Measurements from ENCODE around the gene ZFP92. TPM values are rescaled to one million over a fixed set of nuclear protein-coding genes. Genes with fewer than 3 reads are reported as not detected.

The ZFP92 gene, protein sequence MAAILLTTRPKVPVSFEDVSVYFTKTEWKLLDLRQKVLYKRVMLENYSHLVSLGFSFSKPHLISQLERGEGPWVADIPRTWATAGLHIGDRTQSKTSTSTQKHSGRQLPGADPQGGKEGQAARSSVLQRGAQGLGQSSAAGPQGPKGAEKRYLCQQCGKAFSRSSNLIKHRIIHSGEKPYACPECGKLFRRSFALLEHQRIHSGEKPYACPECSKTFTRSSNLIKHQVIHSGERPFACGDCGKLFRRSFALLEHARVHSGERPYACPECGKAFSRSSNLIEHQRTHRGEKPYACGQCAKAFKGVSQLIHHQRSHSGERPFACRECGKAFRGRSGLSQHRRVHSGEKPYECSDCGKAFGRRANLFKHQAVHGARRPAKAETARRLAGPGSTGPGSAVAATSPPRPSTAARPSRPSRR
- under 1 TPM; 0.75 to 0.98 (median 0.80) TPM for polyA plus RNA-seq (ENCODE audit: insufficient read length in 3 of 3)

DNA sequence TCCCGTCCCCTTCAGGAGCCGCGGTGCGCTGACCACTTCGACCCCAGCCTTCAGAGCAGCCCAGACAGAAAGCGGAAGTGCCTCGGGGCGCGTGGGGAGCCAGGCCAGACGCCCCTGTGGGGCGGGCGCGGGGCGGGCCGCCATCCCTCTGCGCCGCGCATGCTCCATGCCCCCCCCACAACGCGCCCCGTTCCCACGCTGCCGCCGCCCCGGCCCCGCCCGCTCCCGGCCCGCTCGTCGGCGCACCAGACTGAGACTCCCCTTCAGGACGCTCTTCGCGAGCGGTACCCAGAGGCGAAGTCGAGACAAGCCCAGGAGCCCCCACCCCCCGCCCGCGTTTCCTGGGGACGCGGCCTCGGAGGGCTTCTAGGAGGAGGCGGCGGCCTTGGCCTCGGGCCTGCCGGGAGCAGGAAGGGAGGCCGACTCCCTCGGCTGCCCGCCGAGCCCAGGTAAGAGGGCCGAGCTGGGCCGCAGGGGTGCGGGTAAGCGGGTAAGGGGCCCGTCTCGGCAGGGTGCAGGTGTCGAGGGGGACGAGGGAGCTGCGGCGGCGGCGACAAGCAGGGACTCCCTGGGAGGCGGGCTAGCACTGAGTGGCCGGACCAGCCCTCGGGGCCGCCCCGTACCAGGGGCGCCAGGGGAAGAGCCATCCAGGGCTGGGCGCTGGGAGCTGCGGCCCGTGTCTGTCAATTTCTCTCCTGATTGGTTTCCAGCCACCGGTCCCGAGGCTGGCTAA lies at the start of gene ZFP92:
ZFP92 (plus strand) TSS at position 218 of the 733 bp plus-strand sequence. CDS start 6,851 bp downstream, outside the sequence.
- no peak for DNase-seq (ENCODE audit: low read depth in 3 of 3, low spot score in 2 of 3)

DNA sequence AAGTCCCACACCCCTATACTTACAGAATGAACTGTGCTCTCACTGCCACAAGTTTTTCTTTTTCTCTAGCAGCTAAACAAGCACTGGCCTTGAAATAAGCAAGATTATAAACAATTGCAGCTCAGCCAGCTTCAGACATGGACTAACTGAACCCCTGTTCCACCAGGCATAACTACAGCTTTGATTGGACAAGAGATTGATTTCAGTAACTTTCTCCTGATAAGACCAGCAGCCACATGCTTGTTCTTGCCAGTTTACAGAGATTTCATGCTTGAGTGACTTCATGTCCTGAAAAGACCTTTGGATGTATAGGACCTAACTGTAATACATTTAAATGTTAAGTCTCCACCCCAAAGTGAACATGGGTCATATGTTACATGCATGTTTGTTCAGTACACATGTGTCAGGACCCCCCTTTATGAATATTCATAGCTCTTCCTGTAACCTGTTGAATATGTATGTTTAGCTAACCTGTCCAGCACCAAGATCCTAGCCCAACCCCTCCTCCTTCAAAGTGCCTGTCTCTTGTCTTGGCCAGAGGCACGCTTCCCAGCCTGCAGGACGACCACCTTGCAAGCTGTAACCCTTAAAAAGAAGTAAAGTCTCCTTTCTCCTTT lies 49.4 kb upstream of the ZFP92 start:
- DNase-seq (ENCODE audit: low read depth in 3 of 3, low spot score in 2 of 3), result no peak

DNA sequence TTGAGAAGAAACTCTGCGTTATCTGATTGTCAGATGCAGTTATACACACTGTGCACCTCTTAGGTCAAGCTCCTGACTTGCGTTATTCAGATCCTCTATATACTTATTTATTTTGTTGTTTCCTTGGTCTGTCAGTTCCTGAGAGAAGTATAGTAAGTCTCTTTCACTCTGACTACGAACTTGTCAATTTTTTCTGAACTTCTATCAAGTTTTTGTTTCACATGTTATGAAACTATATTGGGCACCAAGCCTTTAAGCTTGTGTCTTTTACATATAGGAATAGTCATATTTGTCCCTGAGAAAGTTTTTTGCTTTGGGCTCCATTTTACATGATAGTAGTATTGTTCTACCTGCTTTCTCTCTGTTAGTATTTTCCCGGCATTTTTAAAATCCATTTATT lies 45.6 kb upstream of the ZFP92 start:
- DNase-seq (ENCODE audit: low read depth in 3 of 3, low spot score in 2 of 3), result no peak

DNA sequence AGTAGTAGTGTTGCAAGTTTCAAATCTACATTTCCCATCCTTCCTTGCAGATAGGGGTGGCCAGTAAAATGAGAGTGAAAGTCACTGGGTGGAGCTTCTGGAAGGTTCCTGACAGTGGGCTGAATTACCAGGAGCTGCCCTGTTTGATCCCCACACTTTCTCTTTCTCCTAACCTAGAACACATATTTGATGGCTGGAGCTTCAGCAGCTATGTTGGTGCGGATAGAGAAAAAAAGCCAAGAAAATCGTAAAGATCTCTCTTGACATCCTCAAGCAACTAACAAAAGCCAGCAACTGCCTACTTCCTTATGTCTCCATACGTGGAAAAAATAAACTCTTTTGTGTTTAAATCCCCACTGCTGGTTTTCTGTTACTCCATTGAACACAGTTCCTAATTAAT lies 45.2 kb upstream of the ZFP92 start:
- DNase-seq (ENCODE audit: low read depth in 3 of 3, low spot score in 2 of 3), result no peak

DNA sequence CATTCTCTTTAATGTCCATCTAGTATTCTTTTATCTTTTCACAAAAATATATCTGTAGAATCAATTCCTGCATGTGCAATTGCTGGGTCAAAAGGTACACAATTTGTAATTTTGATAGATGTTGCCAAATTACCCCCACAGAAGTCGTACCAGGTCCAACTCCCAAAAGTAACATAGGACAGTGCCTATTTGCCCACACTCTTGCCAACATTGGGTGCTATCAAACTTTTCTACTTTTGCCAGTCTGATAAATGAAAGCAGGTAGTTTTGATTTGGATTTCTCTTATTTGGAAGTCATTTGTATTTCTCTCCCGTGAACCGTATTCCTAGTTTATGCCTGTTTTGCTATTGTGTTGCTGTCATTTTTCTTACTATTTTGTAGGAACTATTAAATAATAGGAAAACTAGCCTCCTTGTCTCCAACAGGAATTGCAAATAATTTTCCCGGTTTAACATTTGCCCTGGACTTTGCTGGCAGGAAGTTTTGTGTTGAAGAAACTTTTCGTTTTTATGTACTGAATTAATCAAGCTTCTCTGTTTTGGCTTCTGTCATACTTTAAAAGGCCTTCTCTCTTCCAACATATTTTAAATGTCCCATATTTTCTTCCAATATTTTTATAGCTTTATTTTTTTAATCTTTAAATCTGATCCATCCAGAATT lies 44.3 kb upstream of the ZFP92 start:
- no peak for DNase-seq (ENCODE audit: low read depth in 3 of 3, low spot score in 2 of 3)

DNA sequence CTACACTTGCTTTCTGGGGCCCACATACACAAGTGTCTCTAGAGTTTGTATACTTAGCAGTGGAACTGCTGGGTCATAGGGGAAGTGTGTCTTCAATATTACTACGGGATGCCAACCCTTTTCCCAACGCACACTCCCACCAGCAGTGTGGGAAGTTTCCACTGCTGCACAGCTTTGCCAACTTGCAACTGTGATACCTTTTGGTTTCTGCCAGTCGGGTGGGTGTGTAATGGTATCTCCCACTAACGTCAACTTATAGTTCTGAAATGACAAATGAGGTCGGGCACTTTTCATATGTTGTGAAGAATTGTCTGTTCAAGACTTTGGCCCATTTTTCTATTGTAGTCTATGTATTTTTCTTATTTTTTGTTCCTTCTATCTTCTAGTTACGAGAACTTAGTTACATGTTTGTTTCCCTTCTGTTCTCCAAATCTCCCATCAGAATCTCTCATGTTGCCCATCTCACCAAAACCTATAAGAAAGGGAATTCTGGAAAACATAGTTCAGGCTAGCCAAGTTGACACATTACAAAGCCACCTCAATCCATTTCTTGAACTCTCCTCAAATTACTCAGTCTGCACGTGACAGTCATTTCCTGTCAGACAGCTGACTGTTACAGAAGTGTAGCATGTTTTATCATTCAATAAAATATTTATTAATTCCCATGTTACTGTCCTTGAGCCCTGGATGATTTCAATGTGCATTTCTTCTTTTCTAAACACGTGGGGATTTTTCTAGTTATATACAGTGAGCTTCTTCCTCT lies 40.8 kb upstream of the ZFP92 start:
- no peak for DNase-seq (ENCODE audit: low read depth in 3 of 3, low spot score in 2 of 3)

DNA sequence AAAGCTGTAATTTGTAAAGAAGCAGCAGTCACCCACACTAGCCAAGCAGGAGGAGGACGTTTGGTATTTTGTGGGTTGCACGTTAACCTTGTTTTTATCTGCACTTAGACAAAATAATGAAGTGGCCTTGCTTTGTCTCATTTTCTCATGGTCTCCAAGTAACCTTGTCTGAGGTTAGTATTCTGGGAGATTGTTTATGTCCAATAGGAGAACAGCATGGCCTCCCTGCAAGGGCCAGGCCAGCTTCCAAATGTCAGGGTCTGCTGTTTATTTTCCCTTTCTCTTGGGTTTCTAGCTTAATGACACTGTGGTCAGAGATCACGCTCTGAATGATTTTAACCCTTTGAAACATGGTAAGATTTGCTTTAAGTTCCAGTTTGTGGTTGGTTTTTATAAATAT lies 40.0 kb upstream of the ZFP92 start:
- DNase-seq (ENCODE audit: low read depth in 3 of 3, low spot score in 2 of 3), result no peak

DNA sequence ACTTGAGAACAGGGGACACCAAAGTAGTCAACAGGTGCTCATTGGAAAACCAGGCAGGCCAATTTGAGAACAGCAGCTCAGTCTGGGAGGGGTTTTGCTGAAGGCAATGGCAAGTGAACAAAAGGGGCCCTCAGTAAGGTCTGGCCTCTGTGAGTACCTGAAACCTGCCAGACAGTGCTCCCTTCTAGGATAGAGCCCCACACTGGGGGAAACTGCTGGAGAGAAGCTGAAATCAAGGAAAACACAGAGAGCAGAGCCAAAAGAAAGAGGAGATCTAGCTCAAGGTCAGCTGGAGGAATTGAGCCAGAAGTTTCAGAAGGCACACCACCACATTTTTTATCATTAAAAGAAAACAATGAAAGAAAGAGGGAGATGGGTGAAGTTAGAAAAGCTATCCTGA lies 38.3 kb upstream of the ZFP92 start:
- no peak for DNase-seq (ENCODE audit: low read depth in 3 of 3, low spot score in 2 of 3)

DNA sequence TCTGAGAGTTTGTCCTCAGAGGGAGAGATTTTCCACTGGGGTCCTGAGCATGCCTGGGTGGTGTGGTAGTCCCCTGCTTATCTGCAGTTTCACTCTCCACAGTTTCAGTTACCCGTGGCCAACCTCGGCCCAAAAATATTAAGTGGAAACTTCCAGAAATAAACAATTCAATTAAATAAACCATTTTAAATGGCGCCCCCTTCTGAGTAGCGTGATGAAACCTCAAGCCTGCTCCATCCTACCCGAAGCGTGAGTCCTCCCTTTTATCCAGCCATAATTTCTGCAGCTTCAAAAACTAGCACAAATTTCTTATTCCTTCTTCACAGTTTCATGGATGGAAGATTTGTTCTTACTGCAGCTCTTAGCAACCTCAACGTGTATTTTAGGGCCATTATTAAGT lies 36.8 kb upstream of the ZFP92 start:
- DNase-seq (ENCODE audit: low read depth in 3 of 3, low spot score in 2 of 3), result no peak

DNA sequence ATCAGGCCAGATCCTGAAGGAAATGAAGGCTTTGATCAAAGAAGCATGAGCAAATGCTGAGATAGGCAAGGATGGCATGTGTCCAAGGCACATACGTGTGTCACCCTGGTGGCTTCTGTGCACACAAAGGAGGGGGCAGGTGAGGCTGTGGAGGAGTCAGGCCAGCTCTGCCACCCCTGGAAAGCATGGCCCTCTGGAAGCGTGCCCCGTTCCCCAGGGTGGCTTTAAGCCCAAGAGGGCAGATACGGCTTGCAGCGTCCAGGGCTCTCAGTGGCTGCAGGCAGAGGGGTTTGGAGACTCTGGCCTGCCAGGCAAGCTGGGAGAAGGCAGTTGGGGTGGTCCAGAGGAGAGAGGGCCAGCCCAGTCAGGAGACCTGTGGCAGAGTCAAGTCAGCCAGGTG lies 35.7 kb upstream of the ZFP92 start:
- no peak for DNase-seq (ENCODE audit: low read depth in 3 of 3, low spot score in 2 of 3)

DNA sequence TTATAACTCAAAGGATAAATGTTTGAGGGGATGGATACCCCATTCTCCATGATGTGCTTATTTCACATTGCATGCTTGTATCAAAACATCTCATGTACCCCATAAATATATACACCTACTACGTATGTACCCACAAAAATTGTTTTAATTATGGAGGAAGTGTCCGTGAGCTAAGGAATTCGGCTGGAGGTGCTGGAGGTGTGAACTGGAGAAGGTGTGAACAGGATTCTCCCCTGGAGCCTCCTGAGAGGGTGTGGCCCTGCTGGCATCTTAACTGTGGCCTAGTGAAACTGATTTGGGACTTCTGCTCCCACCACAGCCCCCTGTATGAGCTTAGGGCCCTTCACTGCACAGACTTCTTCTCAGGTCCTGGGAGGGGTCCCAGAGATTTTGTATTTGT lies 33.5 kb upstream of the ZFP92 start:
- DNase-seq (ENCODE audit: low read depth in 3 of 3, low spot score in 2 of 3), result no peak

DNA sequence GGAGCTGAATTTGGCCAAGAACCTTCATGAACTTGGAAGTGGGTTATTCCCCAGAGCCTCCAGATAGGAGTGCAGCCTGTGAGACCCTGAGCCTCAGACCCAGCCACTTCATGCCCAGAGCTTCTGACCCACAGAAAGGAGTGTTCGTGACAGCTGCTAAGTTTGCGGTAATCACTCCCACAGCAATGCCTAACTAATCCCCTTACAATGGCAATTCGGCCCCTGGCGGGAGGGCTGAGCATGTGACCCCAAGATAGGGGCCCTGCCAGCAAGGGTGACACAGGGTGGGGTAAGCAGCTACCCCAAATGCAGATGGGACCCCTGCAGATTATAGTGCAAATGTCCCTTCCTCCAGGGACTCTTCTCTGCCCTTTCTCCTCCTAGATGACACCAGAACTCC lies 32.7 kb upstream of the ZFP92 start:
- no peak for DNase-seq (ENCODE audit: low read depth in 3 of 3, low spot score in 2 of 3)

DNA sequence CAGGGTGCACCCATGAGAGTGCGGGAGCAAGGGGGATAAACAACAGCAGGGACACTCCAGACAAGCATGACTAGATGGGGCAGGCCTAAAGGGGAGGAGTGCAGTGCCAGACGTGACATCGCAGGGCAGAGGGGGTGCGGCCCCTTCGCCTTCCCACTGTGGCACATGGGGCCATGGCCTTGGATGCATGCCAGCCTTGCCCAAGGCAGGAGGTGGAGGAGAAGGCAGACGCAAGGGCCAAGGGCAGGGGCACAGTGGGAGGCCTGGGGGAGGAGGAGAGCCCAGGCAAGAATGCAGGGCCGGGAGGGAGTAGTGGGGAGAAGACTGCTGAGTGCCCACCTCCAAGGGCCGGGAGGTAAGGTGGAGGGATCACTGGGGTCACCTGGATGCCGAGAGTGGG lies 31.8 kb upstream of the ZFP92 start:
- DNase-seq (ENCODE audit: low read depth in 3 of 3, low spot score in 2 of 3), result no peak

DNA sequence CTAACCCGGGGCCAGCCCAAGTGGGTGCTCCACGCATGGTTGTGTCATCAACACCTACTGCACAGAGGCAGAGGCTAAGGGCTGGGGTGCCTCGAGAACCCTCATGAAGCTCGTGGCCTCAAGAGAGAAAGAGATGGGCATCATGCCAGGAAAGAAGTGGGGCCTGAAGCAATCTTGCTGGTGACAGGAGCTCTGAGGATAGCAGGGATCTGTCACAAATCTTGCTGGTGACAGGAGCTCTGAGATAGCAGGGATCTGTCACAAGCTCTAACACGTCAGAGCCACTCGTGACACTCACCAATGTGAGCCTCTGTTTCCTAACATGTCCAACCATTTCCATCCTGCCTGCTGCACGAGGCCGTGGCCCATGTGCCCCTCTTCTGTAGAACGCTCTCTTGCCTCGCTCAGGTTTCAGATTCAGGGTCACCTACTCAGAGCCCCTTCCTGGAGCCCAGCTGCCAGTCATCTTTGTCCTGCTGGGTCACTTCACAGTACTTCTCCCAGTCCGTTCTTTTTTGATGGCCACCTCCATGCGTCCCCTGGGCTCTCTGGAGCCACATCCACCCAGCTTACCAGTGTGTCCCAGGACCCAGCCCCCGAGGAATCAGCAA lies 31.2 kb upstream of the ZFP92 start:
- DNase-seq (ENCODE audit: low read depth in 3 of 3, low spot score in 2 of 3), result no peak

DNA sequence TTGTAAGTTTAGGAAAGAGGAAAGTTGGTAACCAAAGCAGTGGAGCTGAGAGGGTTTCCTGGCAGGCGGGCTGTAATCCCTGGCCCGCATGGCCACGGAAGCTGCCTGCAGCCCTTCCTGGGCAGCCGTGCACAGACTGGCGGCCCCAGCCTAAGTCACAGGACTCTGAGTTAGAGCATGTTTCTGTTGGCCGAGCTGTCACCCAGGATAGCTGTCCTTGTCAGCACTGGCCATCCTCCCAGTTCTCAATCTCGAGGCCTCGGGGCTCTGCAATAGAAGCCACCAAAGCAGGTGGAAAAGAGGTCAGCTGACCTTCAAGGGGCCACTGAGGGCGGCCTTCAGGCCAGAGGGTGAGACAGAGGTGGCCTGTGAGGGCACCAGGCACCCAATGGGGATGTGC lies 30.6 kb upstream of the ZFP92 start:
- no peak for DNase-seq (ENCODE audit: low read depth in 3 of 3, low spot score in 2 of 3)

DNA sequence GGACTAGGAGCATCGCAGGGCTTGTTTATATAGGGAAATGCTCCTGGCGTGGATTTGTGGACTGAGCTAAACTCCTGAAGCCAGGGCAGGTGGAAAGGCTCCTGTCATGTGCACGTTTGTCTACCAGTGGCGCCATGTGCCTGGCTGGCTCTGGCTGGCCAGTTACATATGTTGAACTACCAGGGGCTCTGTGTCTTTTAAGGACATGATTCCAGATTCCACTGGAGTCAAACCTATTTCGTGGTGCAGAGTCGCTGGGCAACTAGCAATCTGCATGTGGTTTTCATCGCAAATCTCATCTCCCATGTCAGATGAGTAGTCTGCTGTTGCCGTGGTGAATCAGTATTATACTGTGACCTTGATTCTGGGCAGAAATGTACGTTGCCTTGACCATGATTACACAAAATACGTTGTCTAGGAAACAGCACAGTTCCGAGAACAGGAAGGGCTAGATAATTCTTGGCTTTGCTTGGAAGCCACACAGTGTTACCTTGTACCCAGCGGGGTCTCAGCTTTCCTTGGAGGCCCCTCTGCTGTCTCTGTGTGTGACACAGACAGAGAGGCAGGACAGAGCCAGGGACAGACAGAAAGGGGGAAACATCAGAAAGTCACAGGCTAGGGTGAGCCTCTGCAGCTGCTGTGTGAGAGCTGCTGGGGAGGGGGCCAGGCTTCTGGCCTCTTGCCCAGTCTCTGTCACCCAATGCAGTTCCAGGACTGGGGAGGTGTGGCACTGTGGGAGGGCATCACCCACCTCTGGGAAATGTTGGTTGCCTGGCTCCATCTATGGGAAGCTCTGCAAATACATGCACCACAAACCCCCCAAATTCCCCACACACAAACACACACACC lies 29.4 kb upstream of the ZFP92 start:
- peak in 2 of 3 donors; percentile 60 to 65 for DNase-seq (ENCODE audit: low read depth in 3 of 3, low spot score in 2 of 3)

DNA sequence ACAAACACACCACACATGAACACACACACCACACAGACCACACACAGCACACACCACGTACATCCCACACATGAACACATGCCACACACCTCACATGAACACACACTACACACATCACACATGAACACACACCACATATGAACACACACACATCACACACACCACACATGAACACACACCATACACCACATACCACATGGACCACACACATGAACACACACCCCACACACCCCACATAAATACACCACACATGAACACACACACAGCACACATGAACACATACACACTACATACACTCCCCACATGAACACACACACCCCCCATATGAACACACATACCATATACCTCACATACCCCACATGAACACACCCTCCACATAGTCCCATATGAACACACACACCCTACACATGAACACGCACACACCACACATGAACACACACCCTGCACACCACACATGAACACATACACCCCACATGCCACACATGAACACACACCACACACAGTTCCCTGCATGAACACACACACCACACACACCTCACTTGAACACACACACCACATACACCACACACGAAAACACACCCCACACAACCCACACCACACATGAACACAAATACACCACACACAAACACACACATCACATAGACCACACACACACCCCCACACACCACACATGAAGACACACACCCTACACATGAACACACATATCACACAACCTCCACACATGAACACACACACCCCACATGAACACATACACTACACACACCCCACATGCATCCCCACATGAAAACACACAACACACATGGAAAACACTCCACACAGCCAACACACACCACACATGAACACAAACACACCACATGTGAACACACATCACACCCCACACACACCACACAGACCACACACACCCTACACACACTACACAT lies 28.4 kb upstream of the ZFP92 start:
- DNase-seq (ENCODE audit: low read depth in 3 of 3, low spot score in 2 of 3), result no peak

DNA sequence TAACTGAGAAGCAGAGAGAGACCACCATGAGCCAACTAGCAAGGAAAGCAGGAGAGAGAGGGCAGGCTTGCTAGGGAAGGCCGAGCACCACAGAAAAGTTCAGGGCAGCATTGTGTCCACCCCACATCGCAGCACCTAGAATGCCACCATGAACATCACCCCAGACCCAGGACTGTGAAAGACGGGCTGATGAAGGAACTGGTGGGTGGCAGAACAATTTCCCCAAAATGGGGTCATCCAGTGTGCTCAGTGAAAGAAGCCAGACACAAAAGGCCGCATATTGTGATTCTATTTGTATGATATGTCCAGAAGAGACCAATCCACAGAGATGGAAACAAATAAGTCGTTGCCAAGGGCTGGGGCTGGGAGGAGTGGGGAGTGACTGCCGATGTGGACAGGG lies 26.9 kb upstream of the ZFP92 start:
- DNase-seq (ENCODE audit: low read depth in 3 of 3, low spot score in 2 of 3), result no peak

All from right renal cortex interstitium (tissue), 3 donors.